HEK293 (cell line): ENCODE measurements around the gene UBE2Q1.

Experiments
- CTCF ChIA-PET: fragments of 350-600 bp; formaldehyde crosslinking; extraction: SDS; loops from one replicate; lab custom pipeline; 2021; ENCODE audit warnings: antibody characterized with exemption; lab: Yijun Ruan, JAX
- POLR2A ChIA-PET: fragments of 300-600 bp; formaldehyde crosslinking; extraction: SDS; loops from one replicate; lab custom pipeline; 2020; ENCODE audit warnings: antibody characterized with exemption, inconsistent platforms; lab: Yijun Ruan, JAX
- H3K27ac ChIP-seq: fragments of 200-500 bp; sonication (Bioruptor generic); 2 replicates; pipeline ENCODE4 v1.5.1; 2014; ENCODE audit warnings: low read depth, low read length, control low read depth, inconsistent platforms; ENCODE audit errors: extremely low read depth
- H3K36me3 ChIP-seq, 2 experiments: fragments of 200-500 bp in 1 of 2; sonication (Bioruptor generic) in 1 of 2; 1 replicate in 1 of 2; 2 replicates in 1 of 2; pipeline ENCODE4 v1.5.1; 2014 to 2017; ENCODE audit warnings: inconsistent platforms in 2 of 2, low read length in 2 of 2; ENCODE audit not compliant: control insufficient read depth in 2 of 2, insufficient read depth in 1 of 2
- H3K4me1 ChIP-seq: fragments of 200-500 bp; sonication (Bioruptor generic); 2 replicates; pipeline ENCODE4 v1.5.1; 2014; ENCODE audit warnings: mild to moderate bottlenecking, low read length, inconsistent platforms; ENCODE audit not compliant: control insufficient read depth, insufficient read depth
- H3K4me3 ChIP-seq: 2 replicates; pipeline ENCODE4 v1.5.1; 2011; ENCODE audit warnings: low read depth, mild to moderate bottlenecking, control low read depth, low read length, moderate library complexity
- H3K9me3 ChIP-seq: fragments of 200-500 bp; sonication (Bioruptor generic); 2 replicates; pipeline ENCODE4 v1.5.1; 2014; ENCODE audit warnings: low read depth, low read length, inconsistent platforms; ENCODE audit not compliant: control insufficient read depth, insufficient read depth
- ATF2 ChIP-seq: fragments of 450-650 bp; formaldehyde crosslinking; IDR thresholded peaks from 2 replicates; pipeline ENCODE4 v1.5.1; 2016; ENCODE audit warnings: missing biosample characterization, missing genetic modification characterization, low read depth
- BCL11A ChIP-seq: fragments of 450-650 bp; formaldehyde crosslinking; IDR thresholded peaks from 2 replicates; pipeline ENCODE4 v1.5.1; 2016; ENCODE audit warnings: low read depth, missing biosample characterization, missing genetic modification characterization
- BCL11B ChIP-seq: fragments of 450-650 bp; formaldehyde crosslinking; IDR thresholded peaks from 2 replicates; pipeline ENCODE4 v1.5.1; 2016; ENCODE audit warnings: low read depth, missing biosample characterization, missing genetic modification characterization
- ELK4 ChIP-seq: IDR thresholded peaks from 2 replicates; pipeline ENCODE4 v1.6.1; 2011; ENCODE audit warnings: mild to moderate bottlenecking, low read depth, low read length, borderline replicate concordance
- GLI2 ChIP-seq: fragments of 450-650 bp; formaldehyde crosslinking; IDR thresholded peaks from 2 replicates; pipeline ENCODE4; 2017; ENCODE audit warnings: missing biosample characterization, missing genetic modification characterization, low read depth, borderline replicate concordance
- PATZ1 ChIP-seq: fragments of 450-650 bp; formaldehyde crosslinking; IDR thresholded peaks from 2 replicates; pipeline ENCODE4 v1.5.1; 2016; ENCODE audit warnings: missing biosample characterization, missing genetic modification characterization
- SP3 ChIP-seq: fragments of 450-650 bp; formaldehyde crosslinking; IDR thresholded peaks from 2 replicates; pipeline ENCODE4 v1.5.1; 2016; ENCODE audit warnings: missing biosample characterization, missing genetic modification characterization
- ZFP3 ChIP-seq: fragments of 450-650 bp; formaldehyde crosslinking; IDR thresholded peaks from 2 replicates; pipeline ENCODE4 v1.5.1; 2016; ENCODE audit warnings: low read depth, missing biosample characterization, missing genetic modification characterization
- ZNF114 ChIP-seq: fragments of 450-650 bp; formaldehyde crosslinking; IDR thresholded peaks from 2 replicates; pipeline ENCODE4 v1.5.0; 2017; ENCODE audit warnings: missing biosample characterization, missing genetic modification characterization
- ZNF132 ChIP-seq: fragments of 450-650 bp; formaldehyde crosslinking; IDR thresholded peaks from 2 replicates; pipeline ENCODE4 v1.5.1; 2017; ENCODE audit warnings: missing biosample characterization, missing genetic modification characterization, borderline replicate concordance
- ZNF184 ChIP-seq: fragments of 450-650 bp; IDR thresholded peaks from 2 replicates; pipeline ENCODE4 v1.5.1; 2018; ENCODE audit warnings: missing biosample characterization, mild to moderate bottlenecking, missing genetic modification characterization
- ZNF202 ChIP-seq: fragments of 450-650 bp; formaldehyde crosslinking; IDR thresholded peaks from 2 replicates; pipeline ENCODE4 v1.5.1; 2016; ENCODE audit warnings: missing biosample characterization, missing genetic modification characterization, borderline replicate concordance
- ZNF239 ChIP-seq: fragments of 450-650 bp; formaldehyde crosslinking; IDR thresholded peaks from 2 replicates; pipeline ENCODE4 v1.5.1; 2016; ENCODE audit warnings: missing biosample characterization, missing genetic modification characterization
- ZNF280C ChIP-seq: fragments of 450-650 bp; formaldehyde crosslinking; IDR thresholded peaks from 2 replicates; pipeline ENCODE4 v1.5.1; 2016; ENCODE audit warnings: missing biosample characterization, missing genetic modification characterization
- ZNF311 ChIP-seq: fragments of 450-650 bp; formaldehyde crosslinking; IDR thresholded peaks from 2 replicates; pipeline ENCODE4 v1.5.1; 2017; ENCODE audit warnings: missing biosample characterization, missing genetic modification characterization, borderline replicate concordance
- ZNF350 ChIP-seq: fragments of 450-650 bp; formaldehyde crosslinking; IDR thresholded peaks from 2 replicates; pipeline ENCODE4 v1.5.0; 2017; ENCODE audit warnings: missing biosample characterization, mild to moderate bottlenecking, missing genetic modification characterization
- ZNF354C ChIP-seq: fragments of 450-650 bp; formaldehyde crosslinking; IDR thresholded peaks from 2 replicates; pipeline ENCODE4 v1.5.1; 2016; ENCODE audit warnings: missing biosample characterization, missing genetic modification characterization, low read depth, borderline replicate concordance
- ZNF404 ChIP-seq: fragments of 450-650 bp; formaldehyde crosslinking; IDR thresholded peaks from 2 replicates; pipeline ENCODE4 v1.5.1; 2017; ENCODE audit warnings: missing biosample characterization, missing genetic modification characterization
- ZNF426 ChIP-seq: fragments of 450-650 bp; formaldehyde crosslinking; IDR thresholded peaks from 2 replicates; pipeline ENCODE4 v1.5.1; 2017; ENCODE audit warnings: missing biosample characterization, missing genetic modification characterization, mild to moderate bottlenecking, inconsistent platforms, moderate library complexity
- ZNF530 ChIP-seq: fragments of 450-650 bp; formaldehyde crosslinking; IDR thresholded peaks from 2 replicates; pipeline ENCODE4 v1.5.1; 2016; ENCODE audit warnings: low read depth, missing biosample characterization, missing genetic modification characterization
- ZNF548 ChIP-seq: fragments of 450-650 bp; formaldehyde crosslinking; IDR thresholded peaks from 2 replicates; pipeline ENCODE4 v1.5.1; 2016; ENCODE audit warnings: missing biosample characterization, missing genetic modification characterization
- ZNF558 ChIP-seq: fragments of 450-650 bp; formaldehyde crosslinking; IDR thresholded peaks from 2 replicates; pipeline ENCODE4 v1.5.1; 2016; ENCODE audit warnings: missing biosample characterization, missing genetic modification characterization
- ZNF645 ChIP-seq: fragments of 450-650 bp; formaldehyde crosslinking; IDR thresholded peaks from 2 replicates; pipeline ENCODE4; 2016; ENCODE audit warnings: missing biosample characterization, missing genetic modification characterization
- ZNF677 ChIP-seq: fragments of 450-650 bp; IDR thresholded peaks from 2 replicates; pipeline ENCODE4 v1.5.0; 2018; ENCODE audit warnings: missing biosample characterization, mild to moderate bottlenecking, missing genetic modification characterization, moderate library complexity
- ZNF792 ChIP-seq: fragments of 450-650 bp; formaldehyde crosslinking; IDR thresholded peaks from 2 replicates; pipeline ENCODE4 v1.5.1; 2016; ENCODE audit warnings: missing biosample characterization, missing genetic modification characterization
- ZSCAN30 ChIP-seq: fragments of 450-650 bp; IDR thresholded peaks from 2 replicates; pipeline ENCODE4 v1.5.1; 2018; ENCODE audit warnings: missing biosample characterization, mild to moderate bottlenecking, missing genetic modification characterization, moderate library complexity

UBE2Q1 gene

GRCh38 chr1:154583773-154584172, 25.3 kb upstream of the UBE2Q1 start:
- Histone ChIP-seq H3K27ac (no peak overlapping the region), H3K4me3 (no peak overlapping the region), H3K36me3 (peaks cover 45 to 100% of the 10 kb centered on the region in 2 experiments), H3K4me1 (no peaks in the 10 kb centered on the region), H3K9me3 (no peaks in the 10 kb centered on the region)
- CTCF ChIA-PET = no interaction called here
- POLR2A ChIA-PET = no interaction called here
- TF ChIP-seq ZSCAN30 (tag by site-specific recombination) (no peak), ZNF792 (tag by site-specific recombination) (no peak), ZNF354C (tag by site-specific recombination) (no peak), ATF2 (tag by site-specific recombination) (no peak), ZNF132 (tag by site-specific recombination) (no peak), ZNF239 (tag by site-specific recombination) (no peak)

- CTCF ChIA-PET = no interaction called here
- H3K4me1 ChIP-seq = no peaks in the 10 kb centered on the region
- no peak overlapping the region for H3K27ac ChIP-seq
- TF ChIP-seq ZNF530 = no peak
- no peak for TF ChIP-seq ELK4
- TF ChIP-seq ZFP3 (tag by site-specific recombination) = no peak
- no peak for TF ChIP-seq ZNF184 (tag by site-specific recombination)
- TF ChIP-seq ZNF311 = no peak
- TF ChIP-seq ZNF350 (tag by site-specific recombination) = no peak
- no peak for TF ChIP-seq PATZ1
- no peak for TF ChIP-seq ZNF404
- TF ChIP-seq ZSCAN30 (tag by site-specific recombination) = no peak
- POLR2A ChIA-PET = no interaction called here
- peaks cover 45 to 100% of the 10 kb centered on the region in 2 experiments for H3K36me3 ChIP-seq
- H3K9me3 ChIP-seq = no peaks in the 10 kb centered on the region
- H3K4me3 ChIP-seq = no peak overlapping the region
These were observed 24.4 kb upstream of the UBE2Q1 start for GRCh38 chr1:154582885-154583284.

GRCh38 chr1:154581766-154582165, 23.3 kb upstream of the UBE2Q1 start:
- Histone ChIP-seq H3K9me3 (no peaks in the 10 kb centered on the region), H3K27ac (no peak overlapping the region), H3K4me3 (no peak overlapping the region), H3K4me1 (no peaks in the 10 kb centered on the region), H3K36me3 (peaks cover 42 to 100% of the 10 kb centered on the region in 2 experiments)
- CTCF ChIA-PET = no interaction called here
- POLR2A ChIA-PET = no interaction called here
- TF ChIP-seq GLI2 (tag by site-specific recombination) (no peak), ZNF426 (tag by site-specific recombination) (no peak), BCL11B (tag by site-specific recombination) (no peak), ZNF114 (tag by site-specific recombination) (no peak), BCL11A (tag by site-specific recombination) (no peak), ZNF548 (tag by site-specific recombination) (no peak), ZNF311 (no peak), ZNF645 (tag by site-specific recombination) (no peak), ZNF558 (tag by site-specific recombination) (no peak), ZNF202 (tag by site-specific recombination) (no peak), ZNF280C (tag by site-specific recombination) (no peak), SP3 (tag by site-specific recombination) (no peak), ZNF677 (tag by site-specific recombination) (no peak)
